Thyroid gland (tissue), 4 donors: ENCODE measurements around the gene DCST1. TPM values are rescaled to one million over a fixed set of nuclear protein-coding genes. Genes with fewer than 3 reads are reported as not detected.
A peak's percentile ranks its signal among the peaks of the same experiment; 100 is the strongest.

Source experiments
- DNase-seq, 2 donors: peaks; one replicate each; pipeline ENCODE4 v3.0.0-alpha.2; 2019
- H3K27ac ChIP-seq, 3 donors: fragments of 200-600 bp; sonication (generic); 1 replicate in 2 of 3; 2 replicates in 1 of 3; pipeline ENCODE4 v1.5.1; 2016 to 2019; ENCODE audit warnings: mild to moderate bottlenecking in 1 of 3, moderate library complexity in 1 of 3
- H3K27me3 ChIP-seq: fragments of 200-600 bp; sonication (generic); one replicate; pipeline ENCODE4 v1.5.1; 2019
- H3K36me3 ChIP-seq, 2 donors: fragments of 200-600 bp; sonication (generic); one replicate each; pipeline ENCODE4 v1.5.1; 2016 to 2019
- H3K4me1 ChIP-seq, 2 donors: fragments of 200-600 bp; sonication (generic); one replicate each; pipeline ENCODE4 v1.5.1; 2017 to 2019
- H3K4me3 ChIP-seq, 3 donors: fragments of 200-600 bp; sonication (generic); replicated peaks in 1 of 3; 1 replicate in 2 of 3; 2 replicates in 1 of 3; pipeline ENCODE4 v1.5.1; 2016; ENCODE audit warnings: mild to moderate bottlenecking in 1 of 3
- H3K9me3 ChIP-seq: fragments of 200-600 bp; sonication (generic); one replicate; pipeline ENCODE4 v1.5.1; 2017
- POLR2A ChIP-seq, 2 donors: fragments of 450-650 bp; IDR thresholded peaks; one replicate each; pipeline ENCODE4 v1.6.1; 2017; ENCODE audit warnings: antibody characterized with exemption in 2 of 2, mild to moderate bottlenecking in 2 of 2, moderate library complexity in 1 of 2
- WGBS, 2 donors: methylation state at CpG; one replicate each; pipeline ENCODE4 v1.1.5; 2017; 5-methylcytosine and 5-hydroxymethylcytosine counted together
- intact Hi-C: fragments of 100-400 bp; cut with DNase I; formaldehyde crosslinking; loops from one replicate; pipeline ENCODE4 v1.15.1; 2023
- total RNA-seq, 4 donors: library from RNA; depleted of rRNA; stranded (reverse); fragments of >200 nt; gene quantifications; one replicate each; pipeline ENCODE4 v1.2.3, GENCODE V29; 2016
- TF ChIP-seq, protein P1 (sequence below), 6 experiments: fragments of 200-600 bp in 3 of 6; fragments of 450-650 bp in 3 of 6; sonication (generic) in 3 of 6; IDR thresholded peaks; one replicate each; pipeline ENCODE4 v1.5.1; 2016 to 2019; ENCODE audit warnings: antibody characterized with exemption in 6 of 6, mild to moderate bottlenecking in 2 of 6, inconsistent platforms in 1 of 6, moderate library complexity in 1 of 6

Gene DCST1
- total RNA-seq, 4 donors from 2014 or later = 0.24 TPM; not detected in 3

- TF ChIP-seq POLR2A (IDR thresholded peaks at IDR 0.05) = no peak
- TF ChIP-seq, protein P1, sequence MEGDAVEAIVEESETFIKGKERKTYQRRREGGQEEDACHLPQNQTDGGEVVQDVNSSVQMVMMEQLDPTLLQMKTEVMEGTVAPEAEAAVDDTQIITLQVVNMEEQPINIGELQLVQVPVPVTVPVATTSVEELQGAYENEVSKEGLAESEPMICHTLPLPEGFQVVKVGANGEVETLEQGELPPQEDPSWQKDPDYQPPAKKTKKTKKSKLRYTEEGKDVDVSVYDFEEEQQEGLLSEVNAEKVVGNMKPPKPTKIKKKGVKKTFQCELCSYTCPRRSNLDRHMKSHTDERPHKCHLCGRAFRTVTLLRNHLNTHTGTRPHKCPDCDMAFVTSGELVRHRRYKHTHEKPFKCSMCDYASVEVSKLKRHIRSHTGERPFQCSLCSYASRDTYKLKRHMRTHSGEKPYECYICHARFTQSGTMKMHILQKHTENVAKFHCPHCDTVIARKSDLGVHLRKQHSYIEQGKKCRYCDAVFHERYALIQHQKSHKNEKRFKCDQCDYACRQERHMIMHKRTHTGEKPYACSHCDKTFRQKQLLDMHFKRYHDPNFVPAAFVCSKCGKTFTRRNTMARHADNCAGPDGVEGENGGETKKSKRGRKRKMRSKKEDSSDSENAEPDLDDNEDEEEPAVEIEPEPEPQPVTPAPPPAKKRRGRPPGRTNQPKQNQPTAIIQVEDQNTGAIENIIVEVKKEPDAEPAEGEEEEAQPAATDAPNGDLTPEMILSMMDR (IDR thresholded peaks at IDR 0.05) = no peak
Measured at GRCh38 chr1:155001425-155001674, 32.3 kb upstream of the DCST1 start.

DNA sequence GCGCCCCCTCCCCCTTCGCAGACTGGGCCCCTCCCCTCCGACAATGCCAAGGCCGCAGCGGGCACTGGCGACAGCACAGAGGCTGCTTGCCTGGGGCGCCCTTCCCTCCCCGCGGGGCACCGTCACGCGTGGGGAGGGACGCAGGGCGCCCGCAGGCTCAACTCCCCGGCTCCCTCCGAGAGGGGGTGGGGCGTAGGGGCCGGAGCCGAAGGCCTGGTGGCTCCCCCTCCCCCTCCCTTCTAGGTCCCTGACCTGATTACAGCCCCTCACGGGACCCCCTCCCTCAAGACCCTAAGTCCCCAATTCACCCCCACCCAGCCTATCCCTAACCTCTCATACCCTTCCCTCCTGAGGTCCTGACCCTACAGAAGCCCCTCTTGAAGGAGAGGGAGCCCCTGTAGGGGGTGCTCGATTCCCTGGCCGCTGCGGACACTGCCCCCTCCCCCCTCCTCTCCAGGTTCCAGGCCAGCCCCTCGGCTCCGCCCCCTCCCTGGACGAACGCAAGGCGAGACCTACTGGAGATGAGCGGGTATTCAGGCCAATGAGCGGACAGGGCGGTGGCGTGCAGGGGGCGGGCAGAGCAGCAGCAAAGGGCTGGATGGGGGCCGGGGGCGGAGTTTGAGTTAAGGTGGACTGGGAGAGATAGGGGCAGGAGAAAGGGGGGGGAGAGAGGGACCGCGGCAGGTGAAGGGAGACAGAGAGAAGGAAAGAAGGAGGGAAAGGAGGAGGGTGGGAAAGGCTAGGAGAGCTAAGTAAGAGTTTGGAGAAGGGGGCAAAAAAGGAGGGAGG lies 31.8 kb upstream of the DCST1 start:
- Histone ChIP-seq H3K27me3 (no peaks in the 10 kb centered on the region), H3K4me3 (peak overlapping the region; percentile 23 to 86 (median 41)), H3K27ac (peak overlapping the region; percentile 86 to 99 (median 95)), H3K36me3 (no peaks in the 10 kb centered on the region), H3K9me3 (no peaks in the 10 kb centered on the region), H3K4me1 (peaks cover 43 to 45% of the 10 kb centered on the region in 2 donors)
- TF ChIP-seq, protein P1 (IDR thresholded peaks at IDR 0.05) = peak in 5 of 6 experiments; percentile 19 to 44 (median 38)
- TF ChIP-seq POLR2A (IDR thresholded peaks at IDR 0.05) = peak; percentile 69 to 91
- DNase-seq = peak; percentile 100
- 0 to 1% methylated on average over 25 to 26 of the region's 38 CpGs for WGBS, 2 donors
- intact Hi-C loops = no loop called here

More at GRCh38 chr1:155001425-155001674, 32.3 kb upstream of the DCST1 start:
- Histone ChIP-seq H3K9me3 (no peaks in the 10 kb centered on the region), H3K27ac (peak overlapping the region; percentile 86 to 99 (median 95)), H3K4me3 (peak overlapping the region; percentile 23 to 86 (median 41)), H3K27me3 (no peaks in the 10 kb centered on the region), H3K36me3 (no peaks in the 10 kb centered on the region), H3K4me1 (peaks cover 38 to 40% of the 10 kb centered on the region in 2 donors)
- whole genome bisulfite sequencing, 2 donors = 0 to 1% methylated on average over 6 to 11 of the region's 11 CpGs
- no peak for DNase-seq
- intact Hi-C loops = no loop called here

- H3K36me3 ChIP-seq = no peaks in the 10 kb centered on the region
- no peaks in the 10 kb centered on the region for H3K27me3 ChIP-seq
- TF ChIP-seq, protein P1 (IDR thresholded peaks at IDR 0.05) = no peak
- TF ChIP-seq POLR2A (IDR thresholded peaks at IDR 0.05) = no peak
- intact Hi-C loops = no loop called here
- no peaks in the 10 kb centered on the region for H3K9me3 ChIP-seq
- WGBS, 2 donors = 0 to 2% methylated on average over 8 to 9 of the region's 35 CpGs
- H3K4me3 ChIP-seq = peak within 1 kb of the TSS; percentile 86 to 97 (median 93)
- H3K27ac ChIP-seq = peak within 1 kb of the TSS; percentile 91 to 99 (median 95)
- peaks cover 50 to 53% of the 10 kb centered on the region in 2 donors for H3K4me1 ChIP-seq
- peak; percentile 59 to 73 for DNase-seq
Measured at GRCh38 chr1:155002464-155003226, 31.0 kb upstream of the DCST1 start, which contains the start of gene ZBTB7B. Gene ZBTB7B (plus strand): TSS chr1:155002802. CDS start chr1:155014661, 11,859 bp downstream.

DNA sequence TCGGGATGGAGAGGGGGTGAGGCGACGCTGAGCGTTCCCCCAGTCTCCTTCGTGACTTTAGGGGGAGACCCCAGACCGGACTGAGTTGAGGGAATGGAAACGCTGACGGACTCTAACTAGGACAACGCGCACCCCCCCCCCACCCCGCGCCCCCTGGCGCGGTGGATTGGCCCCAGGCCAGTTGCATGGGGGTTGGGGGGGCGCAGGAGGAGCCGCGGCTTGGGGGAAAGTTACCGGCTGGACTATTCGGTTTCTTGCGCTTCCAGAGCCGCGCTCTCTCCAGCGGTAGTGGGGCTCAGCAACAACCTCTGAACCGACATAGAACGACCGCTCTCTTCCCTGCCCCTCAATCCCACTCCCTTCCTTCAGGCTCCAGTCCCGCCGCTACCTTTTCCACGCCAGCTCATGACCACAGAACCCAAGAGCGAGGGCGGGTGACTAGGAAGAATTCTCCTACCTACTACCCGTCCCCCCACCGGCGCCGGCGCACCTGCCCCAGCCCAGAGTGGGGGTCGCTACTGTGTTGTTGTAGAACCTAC lies 30.3 kb upstream of the DCST1 start:
- 1% methylated on average over 24 to 25 of the region's 37 CpGs for WGBS, 2 donors
- Histone ChIP-seq H3K27ac (peak overlapping the region; percentile 91 to 99 (median 95)), H3K36me3 (no peaks in the 10 kb centered on the region), H3K27me3 (no peaks in the 10 kb centered on the region), H3K9me3 (no peaks in the 10 kb centered on the region), H3K4me3 (peak overlapping the region; percentile 86 to 97 (median 93)), H3K4me1 (peaks cover 57 to 60% of the 10 kb centered on the region in 2 donors)
- peak in 1 of 2 donors; percentile 59 for DNase-seq
- TF ChIP-seq, protein P1 (IDR thresholded peaks at IDR 0.05) = no peak
- TF ChIP-seq POLR2A (IDR thresholded peaks at IDR 0.05) = peak in 1 of 2 donors; percentile 33
- intact Hi-C loops = no loop called here
